Erythroblast (primary cell): ENCODE measurements around the gene GPC5.

ENCODE experiments used
- GATA1 ChIP-seq: IDR thresholded peaks from 2 replicates; pipeline ENCODE4 v1.6.1; 2011; ENCODE audit warnings: low read depth, mild to moderate bottlenecking, control low read depth, low read length, moderate library complexity
- POLR2A ChIP-seq: IDR thresholded peaks from 2 replicates; pipeline ENCODE4 v1.6.1; 2011; ENCODE audit warnings: mild to moderate bottlenecking, low read length

DNA sequence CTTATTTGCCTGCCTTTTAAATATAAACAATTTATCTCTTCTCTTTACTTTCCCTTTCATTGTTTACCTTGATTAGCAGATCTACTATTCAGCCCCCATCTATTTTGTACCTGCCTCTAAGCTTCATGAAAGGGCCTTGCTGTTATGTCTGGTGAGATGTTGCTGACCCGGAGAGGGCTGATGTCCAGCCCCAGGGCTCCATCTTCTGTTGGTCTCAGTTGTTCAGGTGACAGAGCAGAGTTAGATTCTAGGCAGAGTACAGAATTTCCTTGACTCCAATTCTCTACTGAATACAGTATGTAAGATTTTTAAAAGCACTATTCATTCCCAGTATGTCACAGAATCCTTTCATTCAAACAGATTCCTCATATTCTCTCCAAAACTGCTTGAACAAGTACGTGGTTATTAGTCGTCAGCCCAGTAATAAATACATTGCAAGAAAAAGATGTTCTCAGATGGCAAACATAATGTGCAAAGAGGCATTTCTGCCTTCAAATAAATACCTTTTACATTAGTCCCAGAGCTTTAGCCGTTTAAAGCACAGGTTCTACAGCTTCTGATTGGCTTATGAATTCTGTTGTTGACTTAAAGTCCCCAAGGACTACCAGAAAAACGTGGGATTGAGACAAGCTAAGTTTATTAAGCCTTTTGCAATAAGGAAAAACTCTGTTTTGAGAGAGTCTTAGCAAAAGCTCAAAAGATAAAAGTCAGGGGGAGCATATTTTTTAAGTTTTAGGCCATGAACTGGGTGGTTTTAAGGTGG, 159.1 kb downstream of the GPC5 start:
- TF ChIP-seq POLR2A (no peak), GATA1 (no peak)
